Measurements from ENCODE around the gene CTNNA3. TPM values are rescaled to one million over a fixed set of nuclear protein-coding genes. Genes with fewer than 3 reads are reported as not detected.

The CTNNA3 gene
- total RNA-seq, 1 donor from 2014 or later: under 0.01 TPM

- no peak overlapping the region for H3K27ac ChIP-seq
- intact Hi-C loops (cut with DNase I): no loop called here
- H3K9me3 ChIP-seq: no peaks in the 10 kb centered on the region
- no peaks in the 10 kb centered on the region for H3K36me3 ChIP-seq
- no peak for DNase-seq (ENCODE audit: low spot score in 2 of 2)
- no peak overlapping the region for H3K4me3 ChIP-seq
- H3K4me1 ChIP-seq: no peaks in the 10 kb centered on the region
- no peaks in the 10 kb centered on the region for H3K27me3 ChIP-seq
- no peak for TF ChIP-seq CTCF (IDR thresholded peaks at IDR 0.05)
Measured at GRCh38 chr10:66746711-66747110, 949.3 kb downstream of the CTNNA3 start.

DNA sequence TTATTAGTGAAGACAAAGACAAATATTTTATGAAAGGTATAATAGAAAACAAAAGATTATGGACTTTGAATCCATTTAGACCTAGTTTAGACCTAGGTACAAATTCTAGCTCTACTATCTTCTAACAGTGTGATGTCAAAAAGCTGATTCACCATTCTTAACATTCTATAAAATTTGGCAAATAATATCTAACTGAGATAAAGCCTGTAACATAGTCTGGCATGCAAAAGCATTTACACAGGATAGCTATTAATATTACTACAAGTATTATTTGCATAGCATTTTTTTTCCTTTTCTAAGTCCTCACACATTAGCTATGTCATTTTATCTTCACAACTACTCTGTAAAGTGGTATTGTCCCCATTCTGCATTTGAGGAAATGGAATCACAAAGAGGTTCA is 949.7 kb downstream of the CTNNA3 start:
- DNase-seq (ENCODE audit: low spot score in 2 of 2): no peak
- Histone ChIP-seq H3K4me1 (no peaks in the 10 kb centered on the region), H3K27me3 (no peaks in the 10 kb centered on the region), H3K27ac (no peak overlapping the region), H3K4me3 (no peak overlapping the region), H3K36me3 (no peaks in the 10 kb centered on the region), H3K9me3 (no peaks in the 10 kb centered on the region)
- intact Hi-C loops (cut with DNase I): no loop called here
- TF ChIP-seq CTCF (IDR thresholded peaks at IDR 0.05): no peak

- no peak for TF ChIP-seq CTCF (IDR thresholded peaks at IDR 0.05)
- Histone ChIP-seq H3K4me3 (no peak overlapping the region), H3K4me1 (no peaks in the 10 kb centered on the region), H3K27me3 (no peaks in the 10 kb centered on the region), H3K36me3 (no peaks in the 10 kb centered on the region), H3K27ac (no peak overlapping the region), H3K9me3 (no peaks in the 10 kb centered on the region)
- no peak for DNase-seq (ENCODE audit: low spot score in 2 of 2)
- intact Hi-C loops (cut with DNase I): no loop called here
Measured at GRCh38 chr10:66744915-66745314, 951.1 kb downstream of the CTNNA3 start.

- H3K36me3 ChIP-seq: no peaks in the 10 kb centered on the region
- intact Hi-C loops (cut with DNase I): no loop called here
- no peak for TF ChIP-seq CTCF (IDR thresholded peaks at IDR 0.05)
- no peak for DNase-seq (ENCODE audit: low spot score in 2 of 2)
- no peaks in the 10 kb centered on the region for H3K4me1 ChIP-seq
- H3K27ac ChIP-seq: no peak overlapping the region
- no peak overlapping the region for H3K4me3 ChIP-seq
- H3K27me3 ChIP-seq: no peaks in the 10 kb centered on the region
- H3K9me3 ChIP-seq: no peaks in the 10 kb centered on the region
Measured at GRCh38 chr10:66737241-66737640, 958.8 kb downstream of the CTNNA3 start.

- intact Hi-C loops (cut with DNase I): no loop called here
- Histone ChIP-seq H3K36me3 (no peaks in the 10 kb centered on the region), H3K27me3 (no peaks in the 10 kb centered on the region), H3K9me3 (no peaks in the 10 kb centered on the region), H3K4me3 (no peak overlapping the region), H3K27ac (no peak overlapping the region), H3K4me1 (no peaks in the 10 kb centered on the region)
- DNase-seq (ENCODE audit: low spot score in 2 of 2): no peak
- TF ChIP-seq CTCF (IDR thresholded peaks at IDR 0.05): no peak
Measured at GRCh38 chr10:66723608-66724400, 972.2 kb downstream of the CTNNA3 start.

Measured in ascending aorta (tissue), 2 donors.